HG02938 (cell line): ENCODE measurements around the gene TOMM40.
A peak's percentile ranks its signal among the peaks of the same experiment; 100 is the strongest.
"Not testable (repeated sequence)": the region's sequence is repeated elsewhere in the genome, so short reads cannot be mapped to it uniquely, and the experiment has no call there.

Source experiments
- ATAC-seq: cut with Tn5 transposase; IDR thresholded peaks from one replicate; pipeline ENCODE4 v1.9.1; 2021; ENCODE audit warnings: mild to moderate bottlenecking, moderate library complexity; ENCODE audit not compliant: unreplicated experiment

Gene TOMM40

DNA sequence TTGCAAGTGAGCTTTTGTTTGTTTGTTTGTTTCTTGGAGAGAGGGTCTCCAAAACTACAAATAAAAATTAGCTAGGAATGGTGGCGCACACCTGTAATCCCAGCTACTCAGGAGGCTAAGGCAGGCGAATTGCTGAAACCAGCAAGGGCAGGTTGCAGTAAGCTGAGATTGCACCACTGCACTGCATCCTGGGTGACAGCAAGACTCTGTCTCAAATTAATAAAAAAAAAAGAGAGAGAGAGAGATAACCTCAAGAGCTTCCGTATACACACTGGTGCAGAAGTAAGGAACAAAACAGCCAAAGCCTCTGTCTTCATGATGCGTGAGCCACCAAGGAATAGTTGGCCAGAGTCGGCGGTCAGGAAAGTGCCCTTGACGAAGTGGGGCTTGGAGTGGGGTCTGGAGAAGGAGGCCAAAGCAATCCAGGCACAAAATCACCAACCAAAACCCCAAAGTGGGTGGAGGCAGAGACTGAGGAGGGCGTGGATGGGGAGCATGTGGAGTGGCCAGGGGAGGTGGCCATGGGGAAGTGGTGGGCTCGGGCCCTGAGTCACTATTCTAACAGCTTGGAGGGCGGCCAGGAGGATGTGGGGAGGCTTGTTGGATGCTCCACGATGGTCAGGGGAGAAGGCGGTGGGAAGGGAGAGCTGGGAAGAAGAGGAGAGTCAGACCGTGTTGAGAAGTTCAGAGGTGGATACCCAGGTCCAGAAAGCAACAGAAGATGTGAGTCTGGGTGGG is 21.2 kb upstream of the TOMM40 start:
- ATAC-seq: no peak

DNA sequence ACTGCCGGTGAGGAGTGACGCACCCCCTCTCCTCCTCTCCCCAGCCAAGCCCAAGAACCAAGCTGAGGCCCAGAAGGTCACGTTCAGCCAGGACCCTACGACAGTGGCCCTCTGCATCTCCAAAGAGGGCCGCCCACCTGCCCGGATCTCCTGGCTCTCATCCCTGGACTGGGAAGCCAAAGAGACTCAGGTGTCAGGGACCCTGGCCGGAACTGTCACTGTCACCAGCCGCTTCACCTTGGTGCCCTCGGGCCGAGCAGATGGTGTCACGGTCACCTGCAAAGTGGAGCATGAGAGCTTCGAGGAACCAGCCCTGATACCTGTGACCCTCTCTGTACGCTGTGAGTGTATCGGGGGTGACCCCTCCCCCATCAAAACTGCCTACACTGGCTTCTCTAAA is 19.2 kb upstream of the TOMM40 start:
- no peak for ATAC-seq

DNA sequence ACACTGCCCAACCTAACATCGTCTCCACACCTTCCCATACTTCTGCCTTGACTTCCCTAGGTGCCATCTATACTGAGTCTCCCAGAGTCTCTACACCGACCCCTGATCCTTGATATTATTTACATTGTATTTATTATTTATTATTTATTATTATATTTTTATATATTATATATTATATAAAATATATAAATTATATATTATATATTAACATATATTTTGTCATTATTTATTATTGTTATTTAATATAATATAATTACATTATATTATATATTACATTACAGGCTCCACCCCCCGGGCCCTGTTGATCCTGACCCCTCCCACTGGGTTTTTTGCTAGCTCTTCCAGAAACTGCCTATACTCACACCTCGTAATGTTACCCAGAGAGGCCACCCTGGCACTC is 18.4 kb upstream of the TOMM40 start:
- ATAC-seq: no peak

DNA sequence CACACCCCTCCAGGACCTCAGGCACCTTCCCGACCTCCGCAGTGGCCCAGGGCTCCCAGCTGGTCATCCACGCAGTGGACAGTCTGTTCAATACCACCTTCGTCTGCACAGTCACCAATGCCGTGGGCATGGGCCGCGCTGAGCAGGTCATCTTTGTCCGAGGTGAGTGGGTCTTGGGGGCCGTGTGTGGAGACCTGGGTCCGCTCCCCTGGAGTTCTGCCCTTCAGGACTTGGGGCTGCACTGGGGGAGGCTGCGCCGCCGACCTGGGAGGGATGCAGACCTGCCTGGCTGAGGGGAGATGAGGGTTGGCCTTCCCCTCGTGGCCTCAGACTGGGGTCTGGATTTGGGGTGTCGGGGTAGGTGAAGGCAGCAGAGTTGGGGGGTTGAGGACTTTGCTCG is 16.7 kb upstream of the TOMM40 start:
- no peak for ATAC-seq

DNA sequence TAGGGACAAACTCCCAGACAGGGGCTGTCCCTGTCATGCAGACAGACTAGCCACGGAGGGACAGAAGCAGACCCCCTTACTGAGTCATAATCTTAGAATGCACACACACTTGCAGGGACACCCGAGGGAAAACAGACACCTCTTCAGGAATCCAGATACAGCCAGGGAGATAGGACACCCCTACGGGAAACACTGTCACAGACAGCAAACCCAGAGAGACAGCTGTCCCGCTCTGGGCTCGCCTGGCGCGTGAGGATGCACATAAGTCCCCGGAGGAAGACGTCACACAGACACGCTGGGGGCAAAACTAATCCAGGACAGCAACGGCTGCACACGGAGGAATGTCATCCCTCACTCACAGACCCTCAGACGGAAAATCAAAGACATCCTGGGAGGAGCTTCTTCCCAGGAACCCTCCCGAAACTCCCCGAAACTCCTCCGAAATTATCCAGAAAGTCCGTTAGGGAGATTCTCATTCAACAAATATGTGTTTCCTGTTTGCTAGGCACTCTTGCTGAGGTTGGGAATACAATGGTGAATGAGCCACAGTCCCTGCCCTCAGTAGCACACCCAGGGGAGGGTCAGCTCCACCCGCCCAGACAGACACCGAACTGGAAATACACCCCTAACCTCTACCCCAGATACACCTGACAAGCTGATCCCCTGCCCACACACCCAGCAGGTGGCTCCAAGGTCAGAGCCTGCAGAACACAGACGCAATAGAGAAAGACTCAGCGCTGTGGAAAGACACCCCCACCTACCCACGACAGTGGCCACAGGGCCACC is 15.2 kb upstream of the TOMM40 start:
- no peak for ATAC-seq

DNA sequence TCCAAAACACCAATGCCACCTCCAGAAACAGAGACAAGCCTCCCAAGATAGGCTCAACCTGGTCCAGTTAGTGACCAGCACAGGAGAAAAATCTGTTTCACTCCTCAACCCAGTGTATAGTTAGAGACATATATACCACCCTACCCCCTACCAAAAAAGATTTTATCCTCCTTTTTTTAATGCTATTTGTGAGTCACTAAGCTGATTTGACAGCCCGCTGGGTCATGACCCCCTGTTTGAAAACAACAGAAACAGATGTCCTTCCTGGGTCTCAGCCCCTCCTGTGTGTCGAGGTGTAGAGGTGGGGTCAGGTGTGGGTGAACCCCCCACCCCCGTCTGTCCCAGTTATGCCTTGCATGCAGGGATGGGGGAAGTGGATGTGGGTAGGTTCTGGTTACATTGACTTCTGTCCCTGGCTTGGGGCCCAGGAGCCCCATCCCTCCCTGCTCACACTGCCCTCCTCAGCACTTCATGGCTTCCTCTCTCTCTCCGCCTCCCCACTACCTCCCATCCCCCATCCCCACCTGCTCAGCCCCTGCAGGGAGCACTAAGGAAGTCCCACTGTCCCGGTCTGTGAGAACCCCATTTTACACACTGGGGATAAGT is 14.0 kb upstream of the TOMM40 start:
- ATAC-seq: no peak

DNA sequence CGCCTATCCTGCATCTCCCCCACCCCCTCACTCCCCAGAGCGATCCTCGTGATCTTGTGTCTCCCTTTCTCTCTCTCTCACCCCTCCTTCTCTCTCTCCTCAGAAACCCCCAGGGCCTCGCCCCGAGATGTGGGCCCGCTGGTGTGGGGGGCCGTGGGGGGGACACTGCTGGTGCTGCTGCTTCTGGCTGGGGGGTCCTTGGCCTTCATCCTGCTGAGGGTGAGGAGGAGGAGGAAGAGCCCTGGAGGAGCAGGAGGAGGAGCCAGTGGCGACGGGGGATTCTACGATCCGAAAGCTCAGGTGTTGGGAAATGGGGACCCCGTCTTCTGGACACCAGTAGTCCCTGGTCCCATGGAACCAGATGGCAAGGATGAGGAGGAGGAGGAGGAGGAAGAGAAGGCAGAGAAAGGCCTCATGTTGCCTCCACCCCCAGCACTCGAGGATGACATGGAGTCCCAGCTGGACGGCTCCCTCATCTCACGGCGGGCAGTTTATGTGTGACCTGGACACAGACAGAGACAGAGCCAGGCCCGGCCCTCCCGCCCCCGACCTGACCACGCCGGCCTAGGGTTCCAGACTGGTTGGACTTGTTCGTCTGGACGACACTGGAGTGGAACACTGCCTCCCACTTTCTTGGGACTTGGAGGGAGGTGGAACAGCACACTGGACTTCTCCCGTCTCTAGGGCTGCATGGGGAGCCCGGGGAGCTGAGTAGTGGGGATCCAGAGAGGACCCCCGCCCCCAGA is 12.8 kb upstream of the TOMM40 start:
- no peak for ATAC-seq

DNA sequence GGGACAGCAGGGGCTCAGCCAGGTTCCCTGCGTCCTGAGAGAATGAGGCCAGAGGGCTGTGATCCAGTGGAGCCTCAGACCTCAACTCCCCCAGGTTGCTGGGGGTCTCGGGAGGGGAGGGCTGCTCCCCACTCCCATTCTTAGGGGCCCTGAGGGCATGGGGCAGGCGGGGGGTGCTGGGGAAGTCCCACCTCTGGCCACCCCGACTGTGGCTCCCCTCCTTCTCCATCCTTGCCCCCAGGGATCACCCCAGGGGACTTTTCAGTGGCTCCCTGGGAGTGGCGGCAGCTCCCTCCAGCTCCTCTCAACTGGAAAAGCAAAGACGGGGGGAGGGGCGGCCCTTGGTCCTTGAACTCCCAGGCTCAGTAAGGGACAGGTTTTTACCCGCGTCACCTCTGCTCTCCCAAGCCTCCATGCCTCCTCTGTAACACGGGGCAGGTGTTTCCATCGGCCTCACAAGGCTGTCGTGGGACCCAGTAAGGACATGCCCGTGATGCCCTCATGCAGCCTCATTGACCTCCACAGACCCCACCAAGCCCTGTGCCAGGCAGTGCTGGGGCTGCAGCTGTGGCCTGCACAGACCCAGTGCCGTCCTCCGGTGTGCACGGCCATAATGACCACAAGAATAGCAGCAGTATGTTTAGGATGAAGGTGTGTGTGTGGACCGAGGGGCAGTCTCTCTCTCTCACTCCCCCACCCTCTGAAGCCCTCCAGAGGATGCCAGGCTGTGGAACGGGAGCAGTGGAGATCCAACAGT is 11.6 kb upstream of the TOMM40 start:
- no peak for ATAC-seq

DNA sequence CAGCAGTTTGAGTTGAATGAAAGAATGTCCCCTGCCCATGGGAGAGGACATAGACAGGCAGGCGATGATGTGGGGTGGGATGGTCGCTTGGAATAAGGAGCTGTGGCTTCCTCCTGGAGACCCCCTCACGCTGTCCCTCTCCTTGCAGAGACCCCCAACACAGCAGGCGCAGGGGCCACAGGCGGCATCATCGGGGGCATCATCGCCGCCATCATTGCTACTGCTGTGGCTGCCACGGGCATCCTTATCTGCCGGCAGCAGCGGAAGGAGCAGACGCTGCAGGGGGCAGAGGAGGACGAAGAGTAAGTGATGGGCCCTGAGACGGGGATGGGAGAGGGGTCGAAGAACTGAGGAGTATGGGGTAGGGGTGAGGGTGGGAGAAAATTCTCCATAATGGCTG is 9.0 kb upstream of the TOMM40 start:
- ATAC-seq: no peak

DNA sequence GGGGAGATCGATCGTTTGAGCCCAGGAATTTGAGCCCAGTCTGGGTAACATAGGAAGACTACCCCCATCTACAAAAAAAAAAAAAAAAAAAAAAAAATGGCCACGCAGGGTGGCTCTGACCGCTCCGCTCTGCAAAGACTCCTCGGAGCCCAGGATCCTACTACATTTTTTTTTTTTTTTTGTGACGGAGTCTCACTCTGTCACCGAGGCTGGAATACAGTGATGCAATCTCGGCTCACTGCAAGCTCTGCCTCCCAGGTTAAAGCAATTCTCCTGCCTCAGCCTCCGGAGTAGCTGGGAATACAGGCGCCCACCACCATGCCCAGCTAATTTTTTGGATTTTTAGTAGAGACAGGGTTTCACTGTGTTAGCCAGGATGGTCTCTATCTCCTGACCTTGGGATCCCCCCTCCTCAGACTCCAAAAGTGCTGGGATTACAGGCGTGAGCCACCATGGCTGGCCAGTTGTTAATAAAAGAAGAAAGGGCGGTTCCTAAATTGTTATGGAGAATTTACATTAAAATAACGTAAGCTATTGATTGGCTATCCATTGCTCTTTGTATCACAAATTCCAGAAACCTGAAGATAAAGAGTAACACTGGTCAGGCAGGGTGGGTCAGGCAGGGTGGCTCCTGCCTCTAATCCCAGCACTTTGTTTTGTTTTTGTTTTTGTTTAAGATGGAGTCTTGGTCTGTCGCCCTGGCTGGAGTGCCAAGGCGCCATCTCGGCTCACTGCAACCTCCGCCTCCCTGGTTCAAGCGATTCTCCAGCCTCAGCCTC is 8.2 kb upstream of the TOMM40 start:
- not testable (repeated sequence) for ATAC-seq

DNA sequence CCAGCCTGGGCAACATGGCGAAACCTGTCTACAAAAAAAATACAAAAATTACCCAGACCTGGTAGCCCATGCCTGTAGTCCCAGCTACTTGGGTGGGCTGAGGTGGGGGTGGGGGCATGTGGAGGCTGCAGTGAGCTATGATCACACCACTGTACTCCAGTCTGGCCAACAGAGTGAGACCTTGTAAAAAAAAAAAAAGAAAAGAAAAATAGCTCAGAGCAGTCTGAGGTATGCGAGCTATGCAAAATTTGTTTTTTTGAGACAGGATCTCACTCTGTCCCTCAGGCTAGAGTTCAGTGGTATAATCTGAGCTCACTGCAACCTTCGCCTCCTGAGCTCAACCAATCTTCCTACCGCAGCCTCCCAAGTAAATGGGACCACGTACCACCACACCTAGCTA is 7.1 kb upstream of the TOMM40 start:
- ATAC-seq: no peak

DNA sequence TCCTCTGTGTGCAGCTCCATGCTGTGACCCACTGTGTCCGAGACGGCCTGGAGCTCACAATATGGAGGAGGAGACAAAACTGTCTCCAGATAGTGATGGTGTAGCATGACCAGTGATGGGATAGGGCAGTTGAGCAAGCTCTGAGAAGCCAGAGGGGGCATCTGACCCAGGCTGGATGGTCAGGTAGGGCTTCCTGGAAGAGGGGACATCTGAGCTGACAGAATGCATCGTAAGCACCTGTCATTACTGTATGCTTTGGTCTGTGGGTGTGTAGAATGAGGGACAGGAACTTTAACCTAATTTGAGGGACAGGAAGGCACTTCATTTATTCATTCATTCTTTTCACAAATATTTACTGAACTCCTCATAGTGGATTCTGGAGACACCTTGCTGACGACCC is 6.5 kb upstream of the TOMM40 start:
- ATAC-seq: no peak

DNA sequence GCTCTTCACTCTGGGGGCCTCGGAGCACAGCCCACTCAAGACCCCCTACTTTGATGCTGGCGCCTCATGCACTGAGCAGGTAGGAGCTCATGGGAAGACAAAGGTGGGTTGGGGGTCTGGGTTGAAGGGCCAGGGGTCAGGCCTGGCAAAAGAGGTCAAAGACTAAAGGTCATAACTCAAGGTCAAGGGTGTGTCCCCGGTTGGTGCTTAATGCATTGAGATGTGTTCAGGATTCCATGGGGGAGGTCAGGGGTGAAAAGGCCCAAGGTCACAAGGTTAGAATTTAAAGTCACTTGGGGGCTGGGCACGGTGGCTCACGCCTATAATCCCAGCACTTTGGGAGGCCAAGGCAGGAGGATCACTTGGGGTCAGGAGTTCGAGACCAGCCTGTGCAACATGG is 4.9 kb upstream of the TOMM40 start:
- ATAC-seq: no peak

DNA sequence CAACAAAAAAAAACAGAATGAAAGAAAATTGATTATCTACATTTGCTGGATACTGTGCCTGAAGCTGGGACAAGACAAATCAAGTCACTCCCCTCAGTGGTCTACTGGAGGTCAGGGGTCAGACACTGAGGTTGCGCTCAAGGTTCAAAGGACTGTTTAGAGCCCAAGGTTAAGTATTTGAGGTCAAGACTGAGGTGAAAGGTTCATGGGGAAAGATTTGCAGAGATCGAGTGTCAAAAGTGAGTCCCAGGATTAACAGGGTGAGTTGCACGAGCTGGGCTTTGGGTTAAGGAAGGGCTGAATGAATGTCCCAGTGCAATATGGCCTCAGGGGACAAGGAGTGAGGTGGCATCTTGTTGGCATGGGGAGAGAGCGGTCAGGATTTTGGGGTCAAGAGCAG is 3.4 kb upstream of the TOMM40 start:
- no peak for ATAC-seq

DNA sequence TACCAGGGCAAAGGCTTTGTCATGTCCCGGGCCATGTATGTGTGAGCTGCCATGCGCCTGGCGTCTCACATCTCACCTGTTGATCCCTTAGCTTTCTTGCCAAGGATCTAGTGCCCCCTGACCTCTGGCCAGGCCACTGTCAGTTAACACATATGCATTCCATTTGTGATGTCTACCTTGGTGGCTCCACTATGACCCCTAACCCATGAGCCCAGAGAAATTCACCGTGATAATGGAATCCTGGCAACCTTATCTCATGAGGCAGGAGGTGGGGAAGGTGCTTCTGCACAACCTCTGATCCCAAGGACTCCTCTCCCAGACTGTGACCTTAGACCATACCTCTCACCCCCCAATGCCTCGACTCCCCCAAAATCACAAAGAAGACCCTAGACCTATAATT is 2.7 kb upstream of the TOMM40 start:
- not testable (repeated sequence) for ATAC-seq

DNA sequence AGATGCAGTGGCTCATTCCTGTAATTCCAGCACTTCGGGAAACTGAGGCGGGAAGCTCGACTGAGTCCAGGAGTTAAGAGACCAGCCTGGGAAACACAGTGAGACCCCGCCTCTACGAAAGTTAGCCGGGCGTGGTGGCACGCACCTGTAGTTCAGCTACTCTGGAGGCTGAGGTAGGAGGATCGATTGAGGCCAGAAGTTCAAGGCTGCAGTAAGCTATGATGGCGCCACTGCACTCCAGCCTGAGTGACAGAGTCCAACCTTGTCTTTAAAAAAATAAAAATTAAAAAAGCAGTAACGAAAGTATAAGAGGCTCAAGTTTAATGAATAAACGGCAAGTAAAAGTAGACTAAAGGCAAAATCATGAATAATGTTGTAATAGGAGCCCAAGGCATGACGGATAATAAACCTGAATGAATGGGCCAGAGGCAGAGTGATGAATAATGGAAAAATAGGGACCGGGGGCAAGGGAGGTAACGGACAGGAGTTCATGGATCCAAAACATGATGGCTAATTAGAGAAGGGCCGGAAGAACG is 1.2 kb upstream of the TOMM40 start:
- no peak for ATAC-seq

DNA sequence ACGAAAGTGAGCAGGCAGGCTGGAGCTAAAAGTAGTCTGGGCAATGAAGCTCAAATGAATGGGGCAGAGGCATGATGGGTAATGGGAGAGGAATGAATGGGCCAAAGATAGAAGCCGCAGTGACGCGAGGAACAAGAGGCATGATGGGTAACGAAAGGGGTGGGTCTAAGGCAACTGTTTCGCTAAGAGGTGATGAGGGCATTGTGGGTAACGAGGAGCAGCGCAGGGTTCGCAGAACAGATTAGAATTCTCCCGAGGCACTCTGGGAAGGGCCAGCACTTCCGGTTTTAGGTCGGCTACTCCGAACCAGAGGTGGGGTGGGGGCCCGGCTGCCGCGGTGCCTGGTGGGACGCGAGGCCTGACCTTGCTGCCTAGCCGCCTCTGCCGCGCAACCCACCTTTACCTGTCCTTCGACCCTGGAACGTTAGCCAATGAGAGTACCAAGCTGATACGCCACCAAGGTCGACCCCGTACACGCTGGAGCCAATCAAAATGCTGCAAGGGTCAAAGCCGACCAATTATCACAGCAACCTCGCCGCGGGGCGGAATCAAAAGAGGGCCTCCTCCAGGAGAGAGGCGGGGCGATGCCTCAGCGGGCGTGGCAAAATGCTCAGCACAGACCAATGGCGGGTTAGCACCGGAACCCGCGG is 563 bp upstream of the TOMM40 start:
- peak; percentile 82 for ATAC-seq

DNA sequence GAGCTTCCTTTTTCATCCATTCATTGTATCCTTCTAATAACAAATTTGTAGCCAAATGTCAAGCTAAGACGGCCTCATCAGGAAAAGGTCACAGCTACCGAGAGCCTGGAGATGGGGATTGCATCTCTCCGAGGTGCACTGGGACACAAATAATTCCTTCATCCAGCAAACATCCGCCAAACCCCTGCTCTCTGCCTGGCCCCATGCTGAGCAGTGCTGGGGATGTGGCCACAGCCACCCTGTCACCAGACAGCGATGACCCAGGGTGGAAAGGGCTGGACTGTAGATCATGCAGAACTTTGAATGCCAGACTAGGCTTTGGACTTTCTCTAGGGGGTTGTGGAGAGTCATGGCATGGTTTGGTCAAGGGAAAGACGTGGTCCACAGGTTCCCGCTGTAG is 1.9 kb downstream of the TOMM40 start:
- ATAC-seq: no peak
